RPMI8226 (cell line): ENCODE results near the gene CERS1.
A peak's percentile ranks its signal among the peaks of the same experiment; 100 is the strongest.

Experiments
- DNase-seq: peaks from one replicate; pipeline ENCODE4 v3.0.0-alpha.2; 2015

CERS1 gene

DNA sequence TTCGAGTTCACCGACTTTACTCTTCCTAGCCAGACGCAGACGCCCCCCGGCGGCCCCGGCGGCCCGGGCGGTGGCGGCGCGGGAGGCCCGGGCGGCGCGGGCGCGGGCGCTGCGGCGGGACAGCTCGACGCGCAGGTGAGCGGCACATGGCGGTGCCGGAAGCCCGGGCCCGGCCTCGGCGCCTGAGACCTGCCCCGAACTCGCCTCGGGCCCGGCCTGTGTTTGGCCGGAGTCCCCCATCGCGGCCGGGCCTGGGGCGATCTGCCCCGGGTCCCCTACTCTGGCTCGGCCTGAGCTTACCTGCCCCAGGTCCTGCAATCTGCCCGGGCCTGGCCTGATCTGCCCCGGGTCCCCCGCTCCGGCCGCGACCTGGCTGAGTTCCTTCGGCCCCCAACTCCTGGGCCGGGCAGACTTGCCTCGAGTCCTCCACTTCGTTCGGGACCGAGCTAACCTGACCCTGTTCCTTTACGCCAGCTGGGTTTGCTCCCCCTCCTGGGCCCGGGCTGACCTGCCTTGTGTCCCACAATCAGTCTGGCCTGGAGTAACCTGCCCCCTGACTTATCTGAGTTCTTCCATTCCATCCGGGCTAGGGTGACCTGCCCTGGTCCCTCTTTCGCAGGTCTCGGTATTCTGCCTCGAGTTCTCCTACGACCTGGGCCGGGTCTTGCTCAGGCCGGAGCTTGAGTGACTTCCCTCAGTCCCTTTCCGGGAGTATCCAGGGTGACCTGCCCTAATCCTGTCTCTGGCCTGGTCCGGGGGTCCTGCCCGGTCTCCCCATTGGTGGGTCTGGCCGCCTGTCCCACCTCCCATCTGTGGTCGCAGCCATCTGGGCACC, 63.4 kb downstream of the CERS1 start:
- peak; percentile 60 for DNase-seq

DNA sequence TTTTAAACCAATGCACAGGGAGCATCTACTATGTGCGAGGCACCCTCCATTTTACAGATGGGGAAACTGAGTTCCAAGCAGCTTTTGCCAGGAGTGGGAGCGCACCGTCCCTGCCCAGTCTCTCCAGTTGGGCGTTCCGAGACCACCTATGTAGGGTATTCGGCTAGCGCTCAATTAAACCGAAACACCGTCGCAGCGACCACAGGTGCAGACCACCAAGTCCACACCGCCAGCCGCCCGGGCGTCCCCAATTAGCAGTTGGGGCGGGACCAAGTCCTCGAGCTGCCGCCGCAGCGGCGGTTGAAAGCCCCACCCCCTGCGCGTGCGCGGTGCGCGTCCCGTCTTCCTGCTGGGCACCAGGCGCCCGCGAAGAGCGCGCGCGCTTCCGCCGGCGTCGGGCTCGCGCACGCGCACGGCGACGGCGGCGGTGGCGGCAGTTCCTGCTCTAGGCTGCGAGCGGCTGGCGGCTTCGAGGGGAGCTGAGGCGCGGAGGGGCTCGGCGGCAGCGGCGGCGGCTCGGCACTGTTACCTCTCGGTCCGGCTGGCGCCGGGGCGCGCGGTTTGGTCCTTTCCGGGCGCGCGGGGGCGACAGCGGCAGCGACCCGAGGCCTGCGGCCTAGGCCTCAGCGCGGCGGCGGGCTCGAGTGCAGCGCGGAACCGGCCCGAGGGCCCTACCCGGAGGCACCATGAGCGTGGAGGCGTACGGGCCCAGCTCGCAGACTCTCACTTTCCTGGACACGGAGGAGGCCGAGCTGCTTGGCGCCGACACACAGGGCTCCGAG, 64.2 kb downstream of the CERS1 start, which contains the start of gene UPF1:
Gene UPF1, plus strand, starts transcription at position 436 of the 782 bp plus-strand sequence. Its CDS starts 251 bp downstream, at position 687.
- DNase-seq: peak; percentile 97

DNA sequence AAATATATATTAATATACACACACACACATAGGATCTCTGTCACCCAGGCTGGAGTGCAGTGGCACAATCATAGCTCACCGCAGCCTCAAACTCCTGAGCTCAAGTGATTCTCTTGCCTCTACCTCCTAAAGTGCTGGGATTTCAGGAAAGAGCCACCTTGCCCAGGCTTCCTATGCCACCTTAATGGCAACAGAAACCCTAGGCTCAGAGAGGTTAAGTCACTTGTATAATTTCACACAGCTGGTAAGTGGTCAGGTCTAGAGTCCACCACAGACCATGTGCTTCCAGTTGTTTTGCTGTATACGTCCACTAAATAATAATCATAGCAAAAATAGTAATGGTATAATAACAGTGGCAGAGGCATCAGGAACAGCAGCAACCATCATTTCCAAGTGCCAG, 65.5 kb downstream of the CERS1 start:
- DNase-seq: no peak

GRCh38 chr19:18828786-18829185, 67.2 kb downstream of the CERS1 start:
- DNase-seq: no peak
